Choroid plexus epithelial cell (primary cell): ENCODE measurements around the gene BSN.

ENCODE experiments used
- DNase-seq: peaks from one replicate; pipeline ENCODE4 v3.0.0-alpha.2; 2010; ENCODE audit warnings: low read depth
- H3K4me3 ChIP-seq: 2 replicates; pipeline ENCODE4 v1.5.1; 2011; ENCODE audit warnings: low read depth, mild to moderate bottlenecking, control low read depth, low read length, moderate library complexity
- TF ChIP-seq, protein P1 (sequence below): conservative IDR thresholded peaks from 2 replicates; pipeline ENCODE4 v1.5.1; 2011; ENCODE audit warnings: low read depth, mild to moderate bottlenecking, control low read depth, inconsistent platforms, low read length, moderate library complexity

Gene BSN

DNA sequence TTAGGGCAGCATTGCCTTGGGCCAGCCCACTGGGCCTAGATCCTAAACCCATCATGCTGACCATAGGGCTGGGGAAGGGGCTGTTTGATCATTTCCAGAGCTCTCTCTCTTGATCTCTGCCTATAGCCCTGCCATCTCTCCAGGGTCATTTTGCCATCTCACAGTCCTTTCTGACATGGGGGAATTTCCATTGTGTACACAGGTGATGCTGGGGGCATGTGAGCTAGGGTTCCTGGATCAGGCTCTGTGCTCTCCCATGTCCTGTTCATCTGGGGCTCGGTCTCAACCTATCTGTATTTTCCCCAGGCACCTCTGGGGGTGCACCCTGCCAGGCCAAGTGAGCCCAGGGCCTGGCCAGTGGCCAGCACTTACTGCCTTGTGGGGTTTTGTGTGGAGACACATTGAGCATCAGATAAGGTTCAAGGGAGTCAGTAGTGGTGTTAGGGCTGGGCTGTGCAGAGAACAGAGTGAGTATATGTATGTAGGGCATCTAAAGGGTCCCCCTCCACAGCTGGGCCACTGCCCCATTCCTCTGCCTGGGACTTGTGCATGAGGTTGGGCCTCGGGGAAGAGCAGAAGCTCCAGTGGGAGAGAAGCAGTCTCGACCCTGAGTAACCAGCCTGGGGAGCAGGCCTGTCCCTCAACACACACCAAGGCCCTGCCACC, 94.2 kb downstream of the BSN start:
- TF ChIP-seq, protein P1, sequence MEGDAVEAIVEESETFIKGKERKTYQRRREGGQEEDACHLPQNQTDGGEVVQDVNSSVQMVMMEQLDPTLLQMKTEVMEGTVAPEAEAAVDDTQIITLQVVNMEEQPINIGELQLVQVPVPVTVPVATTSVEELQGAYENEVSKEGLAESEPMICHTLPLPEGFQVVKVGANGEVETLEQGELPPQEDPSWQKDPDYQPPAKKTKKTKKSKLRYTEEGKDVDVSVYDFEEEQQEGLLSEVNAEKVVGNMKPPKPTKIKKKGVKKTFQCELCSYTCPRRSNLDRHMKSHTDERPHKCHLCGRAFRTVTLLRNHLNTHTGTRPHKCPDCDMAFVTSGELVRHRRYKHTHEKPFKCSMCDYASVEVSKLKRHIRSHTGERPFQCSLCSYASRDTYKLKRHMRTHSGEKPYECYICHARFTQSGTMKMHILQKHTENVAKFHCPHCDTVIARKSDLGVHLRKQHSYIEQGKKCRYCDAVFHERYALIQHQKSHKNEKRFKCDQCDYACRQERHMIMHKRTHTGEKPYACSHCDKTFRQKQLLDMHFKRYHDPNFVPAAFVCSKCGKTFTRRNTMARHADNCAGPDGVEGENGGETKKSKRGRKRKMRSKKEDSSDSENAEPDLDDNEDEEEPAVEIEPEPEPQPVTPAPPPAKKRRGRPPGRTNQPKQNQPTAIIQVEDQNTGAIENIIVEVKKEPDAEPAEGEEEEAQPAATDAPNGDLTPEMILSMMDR: no peak
- H3K4me3 ChIP-seq: no peak overlapping the region
- DNase-seq: no peak

DNA sequence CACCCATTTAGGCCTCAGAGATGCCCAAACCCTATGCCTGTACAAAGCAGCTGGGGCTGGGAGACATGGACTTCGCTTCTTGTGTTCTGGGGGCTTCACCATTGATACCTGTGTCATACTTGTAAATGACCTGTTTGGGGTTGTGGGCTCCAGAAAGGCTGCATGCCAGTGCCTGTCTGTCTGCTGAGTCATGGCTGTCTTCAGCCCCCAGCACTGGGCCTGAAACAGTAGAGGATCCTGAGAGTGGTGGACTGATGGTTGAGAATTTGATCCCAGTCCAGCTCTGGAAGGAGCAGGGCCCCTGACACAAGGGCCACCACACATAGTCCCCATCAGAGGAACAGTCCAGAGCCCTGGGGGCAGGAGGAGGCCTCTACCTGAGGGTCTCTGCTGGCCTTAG, 95.3 kb downstream of the BSN start:
- TF ChIP-seq, protein P1: no peak
- no peak for DNase-seq
- H3K4me3 ChIP-seq: no peak overlapping the region

DNA sequence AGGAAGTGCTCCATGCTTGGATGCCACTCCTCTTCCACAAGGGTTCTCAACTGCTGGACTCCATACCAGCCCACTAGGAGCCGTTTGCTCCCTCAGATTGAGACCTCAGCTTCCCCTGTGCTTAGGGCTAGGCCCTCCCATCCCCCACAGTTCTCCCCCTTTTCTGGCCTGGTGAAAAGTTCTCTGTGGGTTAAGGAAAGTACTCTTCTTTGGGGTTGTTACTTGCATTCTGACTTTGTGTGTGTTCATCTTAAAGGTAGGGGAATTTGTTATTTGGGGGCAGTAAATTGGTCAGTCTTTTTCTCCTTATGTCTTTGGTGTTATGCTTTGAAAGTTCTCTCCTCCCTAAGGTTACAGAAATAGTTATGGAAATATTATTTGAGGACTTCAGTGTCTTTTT, 95.9 kb downstream of the BSN start:
- TF ChIP-seq, protein P1: no peak
- no peak for DNase-seq
- no peak overlapping the region for H3K4me3 ChIP-seq

DNA sequence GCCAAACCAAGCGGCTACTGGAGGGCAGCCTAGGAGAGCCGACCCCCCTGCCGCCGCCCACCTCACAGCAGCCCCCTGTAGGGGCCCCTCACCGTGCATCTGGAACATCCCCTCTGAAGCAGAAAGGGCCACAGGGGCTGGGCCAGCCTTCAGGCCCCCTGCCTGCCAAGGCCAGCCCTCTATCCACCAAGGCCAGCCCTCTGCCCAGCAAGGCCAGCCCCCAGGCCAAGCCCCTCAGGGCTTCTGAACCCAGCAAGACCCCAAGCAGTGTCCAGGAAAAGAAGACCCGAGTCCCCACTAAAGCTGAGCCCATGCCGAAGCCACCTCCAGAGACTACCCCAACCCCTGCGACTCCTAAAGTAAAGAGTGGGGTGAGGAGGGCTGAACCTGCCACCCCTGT, 96.4 kb downstream of the BSN start:
- no peak for DNase-seq
- TF ChIP-seq, protein P1: no peak
- no peak overlapping the region for H3K4me3 ChIP-seq

DNA sequence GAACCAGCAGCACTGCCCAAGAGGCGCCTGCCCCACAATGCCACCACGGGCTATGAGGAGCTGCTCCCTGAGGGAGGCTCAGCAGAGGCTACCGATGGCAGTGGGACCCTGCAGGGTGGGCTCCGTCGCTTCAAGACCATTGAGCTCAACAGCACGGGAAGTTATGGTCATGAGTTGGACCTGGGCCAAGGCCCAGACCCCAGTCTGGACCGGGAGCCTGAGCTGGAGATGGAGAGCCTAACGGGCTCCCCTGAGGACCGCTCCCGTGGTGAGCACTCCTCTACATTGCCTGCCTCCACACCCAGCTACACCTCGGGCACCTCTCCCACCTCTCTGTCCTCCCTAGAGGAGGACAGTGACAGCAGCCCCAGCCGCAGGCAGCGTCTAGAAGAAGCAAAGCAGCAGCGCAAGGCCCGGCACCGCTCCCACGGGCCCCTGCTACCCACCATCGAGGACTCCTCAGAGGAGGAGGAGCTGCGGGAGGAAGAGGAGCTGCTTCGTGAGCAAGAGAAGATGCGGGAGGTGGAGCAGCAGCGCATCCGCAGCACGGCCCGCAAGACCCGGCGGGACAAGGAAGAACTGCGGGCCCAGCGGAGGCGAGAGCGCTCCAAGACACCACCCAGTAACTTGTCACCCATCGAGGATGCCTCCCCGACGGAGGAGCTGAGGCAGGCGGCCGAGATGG, 98.1 kb downstream of the BSN start:
- no peak for DNase-seq
- TF ChIP-seq, protein P1: no peak
- no peak overlapping the region for H3K4me3 ChIP-seq

DNA sequence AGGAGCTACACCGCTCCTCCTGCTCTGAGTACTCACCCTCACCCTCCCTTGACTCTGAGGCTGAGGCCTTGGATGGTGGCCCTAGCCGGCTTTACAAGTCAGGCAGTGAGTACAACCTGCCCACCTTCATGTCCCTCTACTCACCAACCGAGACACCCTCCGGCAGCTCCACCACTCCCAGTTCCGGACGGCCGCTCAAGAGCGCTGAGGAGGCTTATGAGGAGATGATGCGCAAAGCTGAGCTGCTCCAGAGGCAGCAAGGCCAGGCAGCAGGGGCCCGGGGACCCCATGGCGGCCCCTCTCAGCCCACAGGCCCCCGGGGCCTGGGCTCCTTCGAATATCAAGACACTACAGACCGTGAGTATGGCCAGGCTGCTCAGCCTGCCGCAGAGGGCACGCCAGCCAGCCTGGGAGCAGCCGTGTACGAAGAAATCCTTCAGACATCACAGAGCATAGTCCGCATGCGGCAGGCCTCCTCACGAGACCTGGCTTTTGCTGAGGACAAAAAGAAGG, 98.7 kb downstream of the BSN start:
- TF ChIP-seq, protein P1: no peak
- no peak for DNase-seq
- no peak overlapping the region for H3K4me3 ChIP-seq
